Measurements from ENCODE around the gene SLC24A4.

The SLC24A4 gene

DNA sequence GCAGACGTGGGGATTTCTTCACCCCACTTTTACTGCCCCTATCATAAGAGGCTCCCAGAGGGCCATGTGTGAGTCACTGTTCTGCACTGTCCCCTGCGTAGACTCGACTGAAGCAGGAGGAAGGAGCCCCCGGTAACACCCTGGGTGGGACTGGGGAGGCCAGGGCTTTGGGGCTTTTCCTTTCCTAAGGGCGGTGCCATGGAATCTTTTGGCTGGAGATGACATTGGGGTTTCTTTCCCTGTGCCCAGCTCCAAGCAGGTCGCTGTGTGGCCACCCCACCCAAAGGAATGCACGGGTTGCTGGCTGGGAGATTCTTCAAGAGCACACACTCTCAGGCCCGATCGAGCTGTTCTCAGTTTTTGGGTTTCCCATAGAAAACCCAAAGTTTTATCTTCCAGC is 128.3 kb downstream of the SLC24A4 start:
- no peak for DNase-seq
- TF ChIP-seq POLR2A (IDR thresholded peaks at IDR 0.05; ENCODE audit: low read length), result no peak
- no peak for TF ChIP-seq GATA1 (IDR thresholded peaks at IDR 0.05; ENCODE audit: low read depth, low read length)

DNA sequence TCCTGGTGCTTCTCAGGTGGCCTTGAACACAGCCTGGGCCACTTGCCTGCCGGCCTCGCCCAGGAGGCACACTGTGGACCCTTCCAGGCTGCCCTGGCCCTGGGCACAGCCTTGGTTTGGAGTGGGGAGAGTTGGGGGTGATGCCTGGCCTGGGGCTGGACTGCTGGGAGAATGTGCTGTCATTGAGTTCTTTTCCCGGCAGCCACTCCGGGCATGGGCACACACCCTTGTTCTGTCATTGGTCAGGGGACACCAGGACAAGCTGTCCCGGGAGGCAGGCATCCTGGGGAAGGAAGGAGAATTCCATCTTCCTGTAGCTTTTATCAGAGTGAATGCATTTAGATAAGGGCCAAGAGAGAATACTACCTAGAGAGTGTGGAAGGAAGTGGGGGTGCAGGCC is 128.8 kb downstream of the SLC24A4 start:
- TF ChIP-seq GATA1 (IDR thresholded peaks at IDR 0.05; ENCODE audit: low read depth, low read length), result no peak
- TF ChIP-seq POLR2A (IDR thresholded peaks at IDR 0.05; ENCODE audit: low read length), result no peak
- no peak for DNase-seq

DNA sequence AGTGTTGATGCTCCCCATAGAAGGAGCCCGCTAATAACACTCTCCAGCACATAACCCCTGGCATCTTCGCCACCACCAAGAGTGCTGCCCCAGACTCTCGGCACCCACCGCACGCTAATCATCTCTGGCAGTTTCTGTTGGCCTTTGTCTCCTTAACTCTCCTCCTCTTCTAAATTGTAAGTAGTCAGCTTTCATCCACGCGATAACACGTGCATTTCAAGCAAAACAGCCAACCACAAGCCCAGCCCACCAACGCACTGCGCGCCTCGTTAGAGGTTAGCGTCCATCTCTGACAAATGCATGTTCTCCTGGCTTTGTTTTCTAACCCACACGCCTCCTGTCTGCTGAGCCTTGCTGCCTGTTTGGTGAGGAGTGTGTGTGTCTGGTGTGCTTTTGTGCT is 129.5 kb downstream of the SLC24A4 start:
- TF ChIP-seq POLR2A (IDR thresholded peaks at IDR 0.05; ENCODE audit: low read length), result no peak
- no peak for TF ChIP-seq GATA1 (IDR thresholded peaks at IDR 0.05; ENCODE audit: low read depth, low read length)
- no peak for DNase-seq

DNA sequence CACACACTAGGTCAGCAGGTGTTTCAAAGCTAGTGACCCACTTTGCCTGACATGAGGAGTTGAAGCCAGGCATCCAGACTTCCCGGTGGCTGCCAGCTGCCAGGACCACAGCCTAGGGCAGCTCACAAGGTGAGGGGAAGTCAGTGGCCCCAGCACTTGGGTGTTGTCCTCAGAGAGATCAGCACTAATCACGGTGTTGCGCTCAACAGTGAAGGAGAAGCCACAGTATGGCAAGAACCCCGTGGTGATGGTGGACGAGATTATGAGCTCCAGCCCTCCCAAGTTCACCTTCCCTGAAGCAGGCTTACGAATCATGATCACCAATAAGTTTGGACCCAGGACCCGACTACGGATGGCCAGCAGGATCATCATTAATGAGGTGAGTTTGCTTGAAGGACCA is 130.7 kb downstream of the SLC24A4 start:
- DNase-seq, result no peak
- TF ChIP-seq POLR2A (IDR thresholded peaks at IDR 0.05; ENCODE audit: low read length), result no peak
- no peak for TF ChIP-seq GATA1 (IDR thresholded peaks at IDR 0.05; ENCODE audit: low read depth, low read length)

DNA sequence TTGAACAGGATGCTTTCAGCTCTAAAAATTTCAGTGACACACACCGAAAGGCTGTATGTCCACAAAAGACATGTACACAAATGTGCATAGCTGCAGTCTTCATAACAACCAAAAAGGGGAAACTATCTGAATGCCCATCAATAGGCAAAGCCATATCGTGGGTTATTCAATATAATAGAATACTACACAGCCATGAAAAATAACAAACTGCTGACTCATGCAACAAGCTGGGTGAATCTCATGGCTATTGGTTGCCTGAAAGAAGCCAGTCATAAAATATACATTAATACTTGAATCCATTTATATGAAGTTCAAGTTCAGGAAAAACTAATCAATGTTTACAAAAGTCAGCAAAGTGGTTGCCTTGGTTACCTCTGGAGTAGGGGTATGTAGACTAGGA is 132.3 kb downstream of the SLC24A4 start:
- no peak for DNase-seq
- TF ChIP-seq GATA1 (IDR thresholded peaks at IDR 0.05; ENCODE audit: low read depth, low read length), result no peak
- TF ChIP-seq POLR2A (IDR thresholded peaks at IDR 0.05; ENCODE audit: low read length), result no peak

DNA sequence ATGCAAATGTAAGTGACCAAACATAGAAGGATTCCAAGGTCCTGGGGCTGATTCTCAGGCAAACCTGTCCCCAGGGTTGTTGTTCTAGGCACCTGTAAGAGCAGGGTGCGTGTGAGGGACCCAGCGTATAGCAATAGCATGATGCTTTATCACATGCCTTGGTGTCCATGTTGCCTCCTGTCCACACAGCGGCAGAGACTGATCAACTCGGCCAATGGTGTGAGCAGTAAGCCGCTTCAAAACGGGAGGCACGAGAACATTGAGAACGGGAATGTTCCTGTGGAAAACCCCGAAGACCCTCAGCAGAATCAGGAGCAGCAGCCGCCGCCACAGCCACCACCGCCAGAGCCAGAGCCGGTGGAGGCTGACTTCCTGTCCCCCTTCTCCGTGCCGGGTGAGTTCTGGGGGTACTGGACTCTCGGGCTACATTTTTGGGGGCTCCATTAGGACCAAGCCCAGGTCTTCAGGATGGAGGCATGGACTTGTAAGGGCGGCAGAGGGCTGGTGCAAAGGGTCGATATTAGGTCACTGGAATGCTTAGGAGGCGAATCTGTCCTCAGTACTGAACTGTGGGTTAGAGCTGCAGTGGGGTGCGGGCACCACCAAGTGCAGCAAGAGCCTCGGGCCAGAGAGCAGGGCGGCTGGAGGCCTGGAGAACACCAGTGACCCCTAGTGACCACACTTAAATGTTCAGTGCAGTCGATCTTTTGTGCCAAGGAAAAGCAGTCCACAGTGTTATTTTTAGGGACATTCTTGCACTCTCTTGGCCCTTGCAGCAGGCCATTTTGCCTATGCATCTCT is 133.4 kb downstream of the SLC24A4 start:
- TF ChIP-seq POLR2A (IDR thresholded peaks at IDR 0.05; ENCODE audit: low read length), result no peak
- TF ChIP-seq GATA1 (IDR thresholded peaks at IDR 0.05; ENCODE audit: low read depth, low read length), result no peak

DNA sequence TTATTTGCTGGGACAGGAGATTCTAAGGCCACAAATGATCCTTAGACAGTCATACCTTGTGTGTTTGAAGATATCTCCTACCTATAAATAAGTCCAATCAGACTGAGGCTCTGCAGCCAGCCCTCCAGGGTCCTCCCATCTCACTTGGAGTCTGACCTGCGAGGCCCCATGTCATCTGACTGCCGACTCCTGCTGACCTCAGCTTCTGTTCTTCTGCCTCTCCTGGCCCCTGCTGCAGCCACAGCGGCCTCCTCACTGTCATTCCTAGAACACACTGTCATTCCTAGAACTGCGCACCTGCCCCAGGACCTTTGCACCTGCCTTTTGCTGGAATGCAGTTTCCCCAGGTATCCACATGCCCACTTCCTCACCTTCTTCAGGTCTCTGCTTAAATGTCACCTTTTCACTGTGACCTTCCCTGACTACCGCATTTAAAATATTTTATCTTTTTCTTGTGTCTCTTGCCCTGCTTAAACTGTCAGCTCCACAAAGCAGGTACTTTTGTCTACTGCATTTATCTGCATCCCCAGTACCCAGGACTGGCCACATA is 134.1 kb downstream of the SLC24A4 start:
- no peak for TF ChIP-seq POLR2A (IDR thresholded peaks at IDR 0.05; ENCODE audit: low read length)
- TF ChIP-seq GATA1 (IDR thresholded peaks at IDR 0.05; ENCODE audit: low read depth, low read length), result no peak
- no peak for DNase-seq

More for the DNA sequence above, 133.4 kb downstream of the SLC24A4 start:
- DNase-seq, result peak; percentile 49 to 58

DNA sequence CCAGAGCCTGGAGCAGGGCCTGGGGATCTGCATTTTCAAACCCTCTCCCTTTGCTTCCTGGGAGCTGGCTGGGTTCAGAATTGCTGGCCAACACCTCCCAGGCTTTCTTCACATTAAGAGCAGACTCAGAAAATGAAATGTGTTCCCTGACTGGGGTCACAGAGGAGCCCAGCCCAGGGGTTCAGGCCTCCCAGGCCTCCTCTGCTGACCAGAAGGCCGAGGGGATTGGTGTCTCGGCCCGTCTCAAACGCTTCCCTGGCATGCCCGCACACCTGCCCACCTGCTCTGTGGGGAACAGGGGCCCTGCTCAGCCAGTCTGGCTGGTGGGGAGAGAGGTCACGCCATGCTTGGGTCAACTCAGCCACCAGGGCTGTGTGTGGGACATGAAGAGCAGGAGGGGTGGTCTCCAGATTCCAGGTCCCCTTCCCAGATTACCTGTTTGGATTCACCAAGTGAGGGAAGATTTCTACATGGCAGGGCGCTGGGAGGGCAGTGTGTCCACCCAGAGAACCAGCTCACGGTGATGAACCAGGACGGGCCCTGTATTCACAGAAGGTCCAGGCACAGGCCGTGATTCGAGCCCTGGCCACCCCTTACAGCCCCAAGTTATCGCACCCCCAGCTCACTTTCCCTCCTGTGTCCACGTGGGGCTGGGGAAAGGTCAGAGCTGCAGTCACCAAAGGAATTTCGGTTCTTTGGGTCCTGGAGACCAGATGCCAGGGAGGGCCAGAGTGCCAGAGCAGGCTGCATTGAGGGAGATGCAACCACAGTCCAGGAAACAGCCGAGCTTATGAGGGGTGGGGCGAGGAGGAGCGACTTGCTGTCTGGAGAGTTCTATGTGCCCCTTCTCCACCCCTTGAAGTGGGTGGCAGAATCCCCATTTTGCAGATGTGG is 135.4 kb downstream of the SLC24A4 start:
- no peak for DNase-seq
- TF ChIP-seq GATA1 (IDR thresholded peaks at IDR 0.05; ENCODE audit: low read depth, low read length) (no peak), POLR2A (IDR thresholded peaks at IDR 0.05; ENCODE audit: low read length) (no peak)

DNA sequence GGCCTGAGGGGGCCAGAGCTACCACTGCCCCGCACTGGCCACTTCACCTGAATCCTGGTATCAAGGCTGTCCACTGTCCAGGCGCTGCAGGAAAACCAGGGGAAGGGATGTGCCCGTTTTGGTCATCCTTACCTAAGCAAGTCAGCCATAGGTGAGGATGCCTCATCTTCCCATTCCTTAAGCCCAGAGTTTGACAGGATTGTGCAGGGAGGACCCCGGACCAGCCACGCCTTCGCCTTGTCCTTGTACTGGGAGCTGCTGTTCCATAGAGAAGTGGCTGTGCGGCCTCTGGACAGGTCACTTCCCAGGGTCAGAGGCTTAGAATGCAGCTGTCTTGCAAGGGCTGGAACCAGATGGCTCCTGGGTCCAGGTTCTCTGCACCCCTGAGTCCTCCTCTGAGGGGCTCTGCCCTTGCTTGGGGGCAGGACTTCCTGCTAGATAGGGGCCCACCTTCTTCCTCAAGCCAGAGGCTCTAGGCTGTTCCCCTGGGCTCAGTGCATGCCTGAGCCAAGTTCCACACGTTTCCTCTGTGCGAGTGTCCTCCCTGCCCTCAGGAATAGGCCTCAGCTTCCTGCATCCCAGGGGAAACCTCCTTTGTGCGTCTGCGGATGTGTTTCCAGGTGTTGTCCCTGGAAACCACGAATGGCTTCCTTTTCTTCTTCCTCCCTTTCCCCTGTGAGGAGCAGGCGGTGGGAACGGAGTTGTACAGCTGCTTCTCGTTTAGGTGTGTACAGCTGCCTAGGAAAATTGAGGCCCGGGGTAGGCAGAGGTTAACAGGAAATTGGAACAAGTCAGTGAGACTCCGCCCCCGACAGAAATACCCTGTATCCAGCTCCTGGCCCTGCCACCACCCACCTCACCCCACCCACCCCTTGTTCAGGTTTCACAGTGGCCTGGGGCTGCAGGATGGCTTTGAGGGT is 136.3 kb downstream of the SLC24A4 start:
- no peak for DNase-seq
- TF ChIP-seq GATA1 (IDR thresholded peaks at IDR 0.05; ENCODE audit: low read depth, low read length) (no peak), POLR2A (IDR thresholded peaks at IDR 0.05; ENCODE audit: low read length) (no peak)

DNA sequence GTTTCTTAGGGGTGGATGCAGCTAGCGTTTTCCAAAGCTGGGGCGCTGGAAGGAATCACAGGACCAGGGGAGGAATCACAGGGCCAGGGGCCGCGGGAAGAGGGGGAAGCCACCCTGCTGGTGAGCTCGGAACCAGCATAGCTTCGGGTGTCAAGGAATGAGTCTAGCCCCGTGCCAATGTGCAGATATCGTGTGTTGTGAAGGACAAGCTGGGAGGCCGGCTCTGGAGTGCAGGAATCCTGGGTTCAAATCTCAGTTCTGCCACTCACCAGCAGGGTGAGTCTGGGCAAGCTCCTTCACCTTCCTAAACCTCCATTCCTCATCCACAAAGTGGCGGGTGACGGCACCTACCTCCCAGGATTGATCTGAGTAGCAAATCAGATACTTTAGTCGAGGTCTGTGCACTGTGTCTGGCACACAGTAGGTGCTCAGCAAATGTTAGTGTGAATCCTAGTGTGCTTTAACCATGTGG is 137.0 kb downstream of the SLC24A4 start:
- DNase-seq, result no peak
- TF ChIP-seq POLR2A (IDR thresholded peaks at IDR 0.05; ENCODE audit: low read length), result no peak
- TF ChIP-seq GATA1 (IDR thresholded peaks at IDR 0.05; ENCODE audit: low read depth, low read length), result no peak

DNA sequence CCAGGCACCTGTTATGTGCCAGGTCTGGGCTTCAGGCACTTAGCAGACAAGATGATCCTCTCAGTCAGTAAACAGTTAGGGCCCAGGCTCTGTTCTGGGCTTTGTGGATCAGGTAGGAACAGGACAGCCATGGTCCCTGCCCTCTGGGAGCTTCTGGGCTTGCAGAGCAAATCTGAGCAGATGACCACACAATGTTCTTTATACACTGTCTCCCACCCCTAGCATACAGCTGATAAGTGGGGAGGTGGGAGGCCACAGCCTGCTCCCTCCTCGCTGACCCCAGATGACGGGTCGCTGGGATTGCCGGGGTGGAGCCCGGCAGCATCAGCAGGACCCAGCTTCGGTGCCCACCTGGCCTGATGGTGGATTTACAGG is 137.6 kb downstream of the SLC24A4 start:
- DNase-seq, result no peak
- TF ChIP-seq GATA1 (IDR thresholded peaks at IDR 0.05; ENCODE audit: low read depth, low read length) (no peak), POLR2A (IDR thresholded peaks at IDR 0.05; ENCODE audit: low read length) (no peak)

DNA sequence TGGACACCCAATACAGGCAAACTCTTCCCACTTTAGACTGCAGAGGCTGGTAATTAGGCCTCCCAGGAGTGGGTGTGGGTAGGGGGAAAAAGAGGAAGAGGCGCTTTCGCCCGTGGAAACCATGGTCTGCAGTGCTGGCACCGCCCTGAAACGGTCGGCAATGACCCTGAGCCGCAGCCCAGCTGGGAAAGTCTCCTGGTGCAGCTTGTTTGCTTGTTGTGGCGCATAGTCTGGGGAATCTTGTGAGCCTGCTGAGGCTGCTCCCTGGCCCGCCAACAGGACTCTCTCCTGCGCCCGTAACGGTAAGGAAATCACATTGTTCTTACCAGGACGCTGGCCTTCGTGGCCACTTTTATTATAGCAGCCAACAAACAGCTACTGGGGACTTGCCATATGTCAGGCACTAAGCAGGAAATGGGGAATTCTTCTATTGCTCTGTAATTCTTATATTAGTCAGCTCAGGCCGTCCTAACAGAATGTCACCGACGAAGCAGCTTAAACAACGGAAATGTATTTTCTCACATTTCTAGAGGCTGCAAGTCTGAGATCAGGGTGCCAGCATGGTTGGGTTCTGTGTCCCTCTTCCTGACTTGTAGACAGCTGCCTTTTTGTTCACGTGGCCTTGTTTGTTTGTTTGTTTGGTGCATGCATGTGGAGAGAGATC is 138.1 kb downstream of the SLC24A4 start:
- no peak for TF ChIP-seq POLR2A (IDR thresholded peaks at IDR 0.05; ENCODE audit: low read length)
- TF ChIP-seq GATA1 (IDR thresholded peaks at IDR 0.05; ENCODE audit: low read depth, low read length), result no peak
- DNase-seq, result peak in 1 of 2 experiments; percentile 6

DNA sequence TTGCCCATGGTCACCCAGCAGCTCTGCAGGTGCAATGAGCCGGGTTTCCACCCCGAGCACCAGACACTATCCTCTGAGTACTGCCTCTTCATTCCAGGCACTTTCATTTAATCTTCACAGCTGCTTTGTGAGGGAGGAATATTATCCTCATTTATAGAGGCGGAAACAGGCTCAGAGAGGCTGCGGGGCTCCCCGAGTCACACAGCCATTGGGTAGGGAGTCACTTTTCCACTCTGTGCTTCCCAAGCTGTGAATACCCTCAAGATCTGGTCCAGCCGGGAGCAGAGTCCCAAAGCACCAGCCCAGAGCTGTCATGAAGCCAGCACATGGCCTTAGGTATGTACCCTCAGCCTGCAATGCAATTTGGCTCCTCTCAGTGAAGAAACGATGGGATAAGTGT is 138.9 kb downstream of the SLC24A4 start:
- no peak for TF ChIP-seq GATA1 (IDR thresholded peaks at IDR 0.05; ENCODE audit: low read depth, low read length)
- TF ChIP-seq POLR2A (IDR thresholded peaks at IDR 0.05; ENCODE audit: low read length), result no peak

More for the DNA sequence above, 138.9 kb downstream of the SLC24A4 start:
- no peak for DNase-seq
